ENCODE data around the gene BBX.

Gene BBX

GRCh38 chr3:107600780-107601179, 78.0 kb downstream of the BBX start:
- DNase-seq (ENCODE audit: low read depth): no peak

DNA sequence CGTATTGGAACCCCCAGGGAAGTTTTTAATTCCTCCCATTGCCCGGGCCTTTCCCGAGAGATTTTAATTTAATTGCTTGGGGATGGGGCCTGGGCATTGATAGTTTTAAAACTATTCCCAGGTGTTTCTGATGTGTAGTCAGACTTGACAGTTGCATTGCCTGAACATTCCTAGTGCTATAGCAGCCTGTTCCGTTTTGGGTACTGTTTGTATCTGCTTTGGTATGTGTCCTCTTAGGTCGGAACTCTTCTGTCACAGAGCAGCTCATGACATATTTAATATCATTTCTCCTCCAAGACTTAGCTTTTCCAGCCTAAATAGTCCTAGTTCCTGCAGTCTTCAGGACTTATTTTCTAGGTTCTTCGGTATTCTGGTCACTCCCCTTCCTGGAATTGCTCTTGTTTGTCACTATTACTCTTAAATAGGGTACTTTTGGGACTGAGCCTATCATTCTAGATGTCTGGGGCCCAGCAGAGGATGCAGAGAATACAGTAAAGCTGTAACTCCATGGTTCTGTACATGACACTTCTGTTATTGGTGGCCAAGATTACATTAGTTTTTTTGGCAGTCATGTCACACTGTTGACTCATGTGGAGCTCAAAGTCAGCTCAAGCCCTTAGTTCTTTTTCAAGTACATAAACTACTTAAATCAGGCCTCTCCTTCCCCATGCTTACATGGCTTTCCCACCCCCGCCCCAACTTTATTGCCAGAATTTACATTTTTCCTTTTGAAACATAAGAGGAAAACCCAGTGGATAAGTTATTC, 81.5 kb downstream of the BBX start:
- no peak for DNase-seq (ENCODE audit: low read depth)

DNA sequence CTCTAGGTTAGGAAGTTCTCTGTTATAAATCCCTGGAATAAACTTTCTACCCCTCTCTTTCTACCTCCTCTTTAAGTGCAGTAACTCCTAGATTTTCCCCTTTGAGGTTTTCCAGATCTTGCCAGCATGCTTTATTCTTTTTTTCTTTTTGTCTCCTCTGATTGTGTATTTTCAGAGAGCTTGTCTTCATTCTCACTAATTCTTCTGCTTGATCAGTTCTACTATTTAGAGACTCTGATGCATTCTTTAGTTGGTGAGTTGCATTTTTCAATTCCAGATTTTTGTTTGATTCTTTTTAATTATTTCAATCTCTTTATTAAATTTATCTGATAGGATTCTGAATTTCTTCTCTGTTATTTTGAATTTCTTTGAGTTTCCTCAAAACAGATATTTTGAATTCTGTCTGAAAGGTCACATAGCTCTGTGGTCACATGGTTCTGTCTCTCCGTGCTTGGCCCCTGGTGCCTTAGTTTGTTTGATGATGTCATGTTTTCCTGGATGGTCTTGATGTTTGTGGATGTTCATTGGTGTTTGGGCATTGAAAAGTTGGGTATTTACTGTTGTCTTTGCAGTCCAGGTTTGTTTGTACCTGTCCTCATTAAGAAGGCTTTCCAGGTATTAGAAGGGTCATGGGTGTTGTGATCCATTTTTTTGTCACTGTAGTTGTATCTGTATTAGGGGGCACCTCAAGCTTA, 89.2 kb downstream of the BBX start:
- no peak for DNase-seq (ENCODE audit: low read depth)

DNA sequence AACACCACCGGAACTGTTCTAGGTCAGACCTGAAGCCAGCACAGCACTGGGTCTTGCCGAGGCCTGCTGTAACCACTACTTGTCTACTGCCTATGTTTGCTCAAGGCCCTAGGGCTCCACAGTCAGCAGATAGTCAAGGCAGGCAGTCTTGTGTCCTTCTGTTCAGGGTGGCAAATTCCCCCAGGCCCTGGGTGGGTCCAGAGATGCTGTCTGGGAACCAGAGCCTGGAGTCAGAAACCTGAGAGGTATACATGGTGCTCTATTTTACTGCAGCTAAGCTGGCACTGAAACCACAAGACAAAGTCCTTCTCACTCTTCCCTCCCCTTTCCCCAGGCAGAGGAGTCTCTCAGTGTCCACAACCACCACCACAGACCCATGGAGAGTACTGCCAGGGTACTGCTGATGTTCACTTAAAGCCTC, 89.9 kb downstream of the BBX start:
- no peak for DNase-seq (ENCODE audit: low read depth)

DNA sequence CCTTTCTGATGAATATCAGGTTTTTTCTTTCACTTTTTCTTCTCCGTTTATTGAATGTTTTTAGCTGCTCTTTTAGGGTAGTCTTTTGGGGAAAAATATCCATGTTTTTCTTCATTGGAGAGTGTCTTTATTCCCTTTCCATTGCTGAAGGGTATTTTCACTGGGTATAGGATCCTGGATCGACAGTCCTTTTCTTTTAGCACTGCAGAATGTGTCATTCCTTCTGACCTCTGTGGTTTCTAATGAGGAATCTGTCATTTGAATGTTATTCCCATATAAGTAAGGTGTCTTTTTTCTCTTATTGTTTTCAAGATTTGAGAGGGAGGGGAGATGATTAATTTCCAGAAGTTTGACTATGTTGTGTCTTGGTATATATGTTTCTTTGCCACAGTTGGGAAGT, 96.8 kb downstream of the BBX start:
- DNase-seq (ENCODE audit: low read depth): no peak

DNA sequence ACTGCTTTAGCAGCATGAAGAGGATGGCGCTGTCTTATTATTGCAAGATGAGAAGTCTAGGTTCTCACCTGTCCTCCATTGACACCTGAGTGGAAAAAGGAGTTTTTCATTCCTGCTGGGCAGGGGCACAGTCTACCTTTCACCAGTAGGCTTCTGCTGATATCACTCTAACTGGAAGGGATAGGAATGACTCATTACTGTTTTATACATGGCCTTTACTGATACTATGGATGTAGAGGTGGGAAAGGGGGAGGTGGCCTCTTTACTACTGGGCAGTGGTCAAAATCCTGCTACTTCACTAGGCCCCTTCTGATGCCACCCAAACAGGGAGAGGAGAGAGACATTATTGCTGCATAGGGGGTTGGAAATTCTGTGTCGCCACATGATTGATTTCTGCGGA, 97.8 kb downstream of the BBX start:
- no peak for DNase-seq (ENCODE audit: low read depth)

- no peak for DNase-seq (ENCODE audit: low read depth)
These were observed 98.7 kb downstream of the BBX start for GRCh38 chr3:107621465-107621864.

GRCh38 chr3:107627962-107628542, 105.3 kb downstream of the BBX start:
- no peak for DNase-seq (ENCODE audit: low read depth)

GRCh38 chr3:107629566-107629965, 106.8 kb downstream of the BBX start:
- no peak for DNase-seq (ENCODE audit: low read depth)

DNA sequence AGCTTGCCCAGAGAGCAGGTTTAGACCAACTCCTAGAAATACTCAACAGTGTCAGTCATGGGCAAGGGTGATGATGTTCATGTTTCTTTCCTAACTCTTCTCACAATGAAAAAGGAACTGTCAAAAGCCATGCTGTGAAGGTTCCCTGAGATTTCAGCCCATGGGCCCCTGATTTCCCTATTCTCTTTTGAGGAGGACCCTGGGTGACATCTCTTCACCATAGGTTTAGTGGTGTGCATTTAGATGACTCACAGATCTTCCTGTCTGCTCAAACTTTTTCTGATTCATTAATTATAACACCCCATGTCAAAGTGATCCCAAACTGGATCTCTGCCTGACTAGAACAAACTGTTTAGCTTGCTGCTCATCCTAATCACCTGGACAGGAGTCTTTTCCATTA, 108.0 kb downstream of the BBX start:
- DNase-seq (ENCODE audit: low read depth): no peak

DNA sequence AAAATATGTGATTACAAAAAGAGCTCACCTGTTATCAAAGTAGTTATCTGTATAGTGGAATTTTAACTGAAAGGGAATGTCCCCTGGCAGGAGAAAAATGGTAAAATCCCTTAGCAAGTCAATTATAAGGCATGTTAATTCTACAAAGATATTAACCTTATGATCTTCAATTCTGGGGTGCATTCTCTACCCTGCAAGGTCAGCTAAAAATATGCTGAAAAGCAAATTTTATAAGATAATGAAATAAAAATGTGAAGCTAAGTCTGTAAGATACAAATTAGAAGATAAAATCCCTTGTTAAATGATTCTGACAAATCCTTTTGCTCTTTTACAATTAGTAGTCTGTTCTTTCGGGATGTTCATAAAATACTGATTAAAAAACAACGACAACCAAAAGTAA, 109.8 kb downstream of the BBX start:
- no peak for DNase-seq (ENCODE audit: low read depth)

GRCh38 chr3:107633327-107634098, 110.8 kb downstream of the BBX start:
- DNase-seq (ENCODE audit: low read depth): no peak

GRCh38 chr3:107634099-107634489, 111.3 kb downstream of the BBX start:
- no peak for DNase-seq (ENCODE audit: low read depth)

DNA sequence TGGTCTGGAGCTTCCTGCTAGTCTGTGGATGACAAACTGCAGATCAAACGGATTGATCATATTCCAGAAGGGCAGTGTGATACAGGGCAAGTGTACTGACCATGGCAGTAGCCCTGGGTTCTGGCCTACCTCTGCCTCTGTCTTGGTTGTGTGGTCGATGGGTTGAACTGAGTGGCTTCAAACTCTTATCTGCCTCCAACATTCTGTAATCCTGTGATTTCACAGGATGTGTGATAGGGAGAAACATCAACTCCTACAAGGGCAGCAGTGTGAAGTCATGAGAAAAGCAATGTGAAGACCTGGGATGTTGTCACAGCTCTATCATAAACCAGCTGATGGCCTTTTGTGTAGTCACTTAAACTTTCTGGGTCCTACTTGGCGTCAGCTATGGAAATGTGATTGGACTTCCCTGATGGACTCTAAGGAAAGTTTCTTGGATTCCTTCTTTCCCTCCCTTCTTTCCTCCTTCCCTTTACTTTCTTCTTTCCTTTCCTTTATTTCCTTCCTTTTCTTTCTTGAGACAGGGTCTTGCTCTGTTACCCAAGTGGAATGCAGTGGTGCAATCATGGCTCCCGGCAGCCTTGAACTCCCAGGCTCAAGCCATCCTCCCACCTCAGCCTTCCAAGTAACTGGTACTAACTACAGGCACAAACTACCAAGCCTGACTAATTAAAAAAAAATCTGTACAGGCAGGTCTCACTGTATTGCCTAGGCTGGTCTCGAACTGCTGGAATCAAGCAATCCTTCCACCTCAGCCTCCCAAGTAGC, 114.8 kb downstream of the BBX start:
- peak; percentile 50 for DNase-seq (ENCODE audit: low read depth)

DNA sequence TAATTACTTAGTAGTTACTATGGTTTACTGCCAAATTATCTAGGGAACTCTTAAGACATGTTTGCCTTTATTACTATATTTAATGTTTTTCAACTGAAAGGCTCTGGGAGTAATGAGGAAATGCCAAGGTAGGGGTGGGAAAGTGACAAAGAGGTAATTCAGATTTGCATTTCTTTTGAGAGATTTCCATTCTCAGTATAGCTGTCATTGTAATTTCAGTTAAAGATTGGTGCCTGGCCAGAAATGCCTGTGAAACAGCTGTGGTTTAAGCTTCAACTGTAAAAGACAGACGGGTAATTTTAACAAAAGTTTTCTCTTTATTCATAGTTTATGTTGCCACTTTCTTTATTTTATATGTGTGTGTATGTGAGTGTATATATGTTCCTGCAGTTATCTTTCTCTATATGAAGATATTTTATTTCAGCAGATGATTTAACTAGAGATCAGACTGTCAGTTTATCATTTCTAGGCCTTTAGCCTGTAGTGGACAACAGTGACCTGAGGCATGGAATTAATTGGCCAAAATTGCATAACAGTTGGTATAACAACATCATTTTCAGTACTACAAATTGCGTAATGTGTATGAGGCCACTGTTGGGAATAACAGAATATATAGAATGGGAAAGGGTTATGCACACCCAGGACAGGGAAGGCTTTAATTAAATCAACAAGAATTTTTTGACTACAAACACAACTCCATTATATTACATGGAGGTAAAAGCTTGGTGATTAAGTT, 119.0 kb downstream of the BBX start:
- DNase-seq (ENCODE audit: low read depth): no peak

DNA sequence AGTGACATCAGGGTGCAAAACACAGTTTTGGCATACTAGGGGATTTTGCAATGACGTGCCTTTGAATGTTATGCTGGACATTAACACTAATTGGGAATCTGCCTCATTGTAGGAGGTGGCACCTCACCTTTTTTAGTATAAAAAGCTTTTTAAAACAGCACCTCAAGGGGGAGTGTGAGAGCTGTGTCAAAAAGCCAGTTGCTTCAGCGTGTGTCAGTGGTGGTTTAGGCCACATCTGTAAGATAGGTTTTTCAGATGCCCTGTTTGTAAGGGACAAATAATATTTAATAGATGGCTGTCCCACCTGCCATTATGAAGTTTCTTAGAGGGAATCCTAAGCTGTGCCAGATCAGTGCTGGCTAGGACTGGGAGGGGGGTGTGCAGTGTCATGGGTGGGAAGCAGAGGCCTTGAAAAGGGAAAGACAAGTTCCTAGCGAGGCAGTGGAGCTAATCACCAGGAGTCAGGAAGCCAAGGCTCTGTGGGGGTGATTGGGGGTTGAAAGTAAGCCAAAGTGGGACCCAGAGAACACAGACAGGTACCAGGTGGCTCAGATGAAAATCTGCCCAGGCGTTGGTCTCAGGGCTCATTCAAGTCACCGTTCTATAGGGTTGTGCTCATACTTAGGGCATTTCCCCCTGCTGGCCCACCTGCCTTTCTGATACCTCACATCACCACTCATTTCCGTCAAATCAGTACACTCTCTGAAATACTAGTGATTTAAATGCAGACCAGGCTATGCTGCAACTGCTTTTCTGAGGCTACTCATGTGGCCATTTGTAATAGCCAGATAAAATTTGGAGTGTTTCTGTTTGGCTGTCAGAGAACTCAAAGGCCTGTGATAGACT, 120.5 kb downstream of the BBX start:
- no peak for DNase-seq (ENCODE audit: low read depth)

DNA sequence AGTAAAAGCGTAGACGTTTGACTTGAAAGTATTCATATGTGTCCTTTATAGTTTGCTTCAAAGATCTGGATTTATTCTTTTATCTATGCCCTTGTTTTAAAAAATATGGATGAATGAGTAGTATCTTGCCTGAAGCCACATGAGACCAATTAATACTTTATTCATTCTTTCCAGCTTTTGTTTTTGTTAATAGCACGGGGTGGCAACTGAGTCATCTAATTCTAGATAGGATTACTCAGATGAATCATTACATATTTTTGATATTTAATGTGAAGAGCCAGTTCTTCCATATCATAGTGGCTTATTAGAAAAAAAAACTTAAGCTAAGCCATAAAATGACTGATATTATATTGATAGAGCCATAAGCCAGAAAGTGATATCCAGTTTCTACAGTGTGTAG, 121.9 kb downstream of the BBX start:
- no peak for DNase-seq (ENCODE audit: low read depth)

DNA sequence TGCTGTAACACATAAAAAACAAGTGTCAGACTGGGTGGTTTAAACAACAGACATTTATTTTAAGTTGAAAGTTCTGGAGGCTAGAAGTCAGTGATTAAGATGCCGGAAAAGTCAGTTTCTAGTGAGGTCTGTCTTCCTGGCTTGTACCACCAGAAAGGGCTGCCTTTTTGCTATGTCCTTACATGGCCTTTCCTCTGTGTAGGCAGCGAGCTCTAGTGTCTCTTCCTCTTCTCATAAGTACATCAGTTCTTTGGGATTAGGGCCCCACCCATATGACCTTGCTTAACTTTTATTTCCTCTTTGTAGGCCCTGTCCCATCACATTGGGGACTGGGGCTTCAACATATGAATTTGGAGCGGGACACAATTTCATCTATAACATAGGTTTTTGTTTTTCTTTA, 128.0 kb downstream of the BBX start:
- DNase-seq (ENCODE audit: low read depth): no peak

- no peak for DNase-seq (ENCODE audit: low read depth)
These were observed 129.0 kb downstream of the BBX start for GRCh38 chr3:107651782-107652181.

DNA sequence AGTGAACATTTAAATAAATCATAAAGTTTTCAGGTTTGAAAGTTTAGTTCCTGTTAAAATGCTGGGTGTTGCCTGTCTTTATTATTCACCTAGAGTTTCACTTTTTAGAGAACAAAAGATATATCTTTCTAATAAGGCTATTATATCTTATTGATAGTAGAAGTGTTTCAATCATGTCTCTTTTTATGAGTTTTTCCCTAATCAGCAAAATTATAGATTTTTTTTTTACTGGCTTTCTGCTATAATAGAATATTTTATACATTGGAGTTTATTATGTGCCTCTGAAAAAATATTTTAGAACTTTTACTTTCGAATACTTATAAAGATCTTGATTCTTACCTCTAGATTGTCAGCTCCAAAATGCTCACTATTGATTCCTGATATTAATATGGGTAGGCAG, 131.5 kb downstream of the BBX start:
- DNase-seq (ENCODE audit: low read depth): no peak
